C1 segment of cervical spinal cord (tissue), 14 donors: Measurements from ENCODE around the gene DEF6.

ENCODE experiments used
- DNase-seq, 14 donors: peaks; one replicate each; lab custom pipeline; 2025; lab: John Stamatoyannopoulos, UW

Gene DEF6

GRCh38 chr6:35370785-35371493 is 73.3 kb downstream of the DEF6 start:
- peak in 8 of 14 donors; percentile 25 to 55 (median 35) for DNase-seq
